Mucosa of gallbladder (tissue), 1 donor: ENCODE measurements around the gene OR4D1. TPM values are rescaled to one million over a fixed set of nuclear protein-coding genes. Genes with fewer than 3 reads are reported as not detected.

Experiments
- DNase-seq: peaks from one replicate; pipeline ENCODE4 v3.0.0-alpha.2; 2020; ENCODE audit warnings: low spot score
- total RNA-seq: library from RNA; stranded (reverse); gene quantifications from one replicate; pipeline ENCODE4 v1.2.1, GENCODE V29; 2021
- donor health status: DM: no; HTN: no; CAD: no.

OR4D1 gene
- total RNA-seq, 1 donor from 2014 or later = not detected

DNA sequence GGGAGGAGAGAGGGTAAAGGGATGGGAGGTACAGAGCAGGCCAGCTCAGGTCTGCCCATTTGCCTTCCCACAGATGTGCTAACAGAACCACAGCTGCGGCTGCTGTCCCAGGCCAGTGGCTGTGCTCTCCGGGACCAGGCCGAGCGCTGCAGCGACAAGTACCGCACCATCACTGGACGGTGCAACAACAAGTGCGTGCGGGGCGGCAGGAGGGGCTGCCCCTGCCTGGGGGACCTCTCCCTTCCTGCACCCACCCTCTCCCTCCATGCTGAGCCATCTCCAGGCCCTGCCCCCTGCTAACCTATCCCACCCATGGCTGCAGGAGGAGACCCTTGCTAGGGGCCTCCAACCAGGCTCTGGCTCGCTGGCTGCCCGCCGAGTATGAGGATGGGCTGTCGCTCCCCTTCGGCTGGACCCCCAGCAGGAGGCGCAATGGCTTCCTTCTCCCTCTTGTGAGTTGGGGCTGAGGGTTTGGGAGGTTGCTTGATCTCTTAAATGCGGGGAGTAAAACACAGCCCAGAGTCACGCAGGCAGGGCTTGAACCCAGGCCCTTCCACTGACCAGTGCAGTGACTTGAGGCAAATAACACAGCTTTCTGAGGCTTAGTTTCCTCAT lies 45.6 kb downstream of the OR4D1 start:
- no peak for DNase-seq

DNA sequence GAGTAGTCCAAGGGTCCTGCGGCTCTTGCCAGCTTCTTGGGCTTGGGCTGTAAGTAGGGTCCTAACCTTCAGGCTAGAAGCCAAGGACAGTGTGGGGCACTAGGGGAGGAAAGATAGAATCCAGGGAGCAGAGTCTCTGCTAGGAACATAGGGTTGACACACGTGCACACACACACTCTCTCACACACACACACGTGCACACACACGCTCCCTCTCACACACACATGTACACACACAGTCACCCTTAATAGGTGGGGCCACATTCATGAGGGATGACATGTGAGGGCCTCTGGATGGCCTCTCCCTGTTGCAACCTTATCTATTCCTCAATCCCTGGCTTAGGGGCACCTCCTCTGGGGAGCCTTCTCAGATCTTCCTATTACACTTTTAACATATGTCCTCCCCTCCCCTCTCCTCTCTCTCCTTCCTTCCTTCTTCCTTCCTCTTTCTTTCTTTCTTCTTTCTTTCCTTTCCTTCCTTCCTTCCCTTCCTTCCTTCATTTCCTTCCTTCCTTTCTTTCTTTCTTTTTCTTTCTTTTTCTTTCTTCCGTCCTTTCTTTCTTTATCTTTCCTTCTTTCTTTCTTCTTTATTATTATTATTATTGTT lies 47.4 kb downstream of the OR4D1 start:
- no peak for DNase-seq

DNA sequence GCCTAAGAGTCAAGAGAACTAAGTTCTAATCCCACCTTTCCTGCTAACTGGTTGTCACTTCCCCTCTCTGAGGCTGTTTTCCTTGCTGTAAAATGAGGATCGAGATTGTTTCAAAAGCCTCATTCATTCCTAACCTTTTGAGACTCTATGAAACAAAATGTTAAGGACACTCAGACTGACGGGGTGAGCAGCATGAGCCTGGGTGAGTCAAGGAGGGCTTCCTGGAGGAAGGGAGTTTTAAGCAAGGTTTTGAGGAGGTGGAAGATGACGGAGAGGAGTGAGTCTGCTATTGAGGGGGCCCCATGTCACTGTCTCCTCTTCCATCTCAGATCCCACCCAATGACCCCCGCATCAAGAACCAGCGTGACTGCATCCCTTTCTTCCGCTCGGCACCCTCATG lies 48.4 kb downstream of the OR4D1 start:
- no peak for DNase-seq

- peak; percentile 40 for DNase-seq
Observed at GRCh38 chr17:58200024-58200633, 51.9 kb downstream of the OR4D1 start.

GRCh38 chr17:58202859-58203258 lies 54.7 kb downstream of the OR4D1 start:
- DNase-seq = no peak

GRCh38 chr17:58204796-58205195 lies 56.6 kb downstream of the OR4D1 start:
- no peak for DNase-seq

DNA sequence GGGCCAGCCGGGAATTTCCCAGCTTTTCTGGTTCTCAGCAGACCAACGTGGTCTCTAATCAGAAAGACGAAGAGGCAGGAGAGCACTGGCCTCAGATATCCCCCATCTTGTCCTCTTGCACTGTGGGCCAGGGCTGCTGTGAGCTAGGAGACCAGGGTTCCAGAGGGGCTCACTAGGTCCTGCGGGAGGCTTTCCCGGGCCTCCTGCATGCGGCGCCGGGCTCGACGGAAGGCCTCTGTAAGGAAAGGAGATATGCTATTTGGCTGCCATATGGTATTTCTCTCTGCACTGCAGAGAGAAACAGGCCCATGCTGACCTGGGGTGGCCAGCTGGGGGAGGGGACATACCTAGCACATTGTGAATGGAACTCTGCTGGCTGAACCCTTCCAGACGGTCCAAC lies 57.8 kb downstream of the OR4D1 start:
- DNase-seq = no peak

GRCh38 chr17:58207451-58207850 lies 59.3 kb downstream of the OR4D1 start:
- DNase-seq = no peak

- DNase-seq = no peak
Observed at GRCh38 chr17:58208344-58208743, 60.2 kb downstream of the OR4D1 start.

Other genes with a start within 250 kb of the OR4D1 start
- gene CUEDC1, start 193.0 kb upstream of the OR4D1 start, total RNA-seq = 36.9 TPM
- 64.9 TPM for gene VEZF1, start 160.1 kb upstream of the OR4D1 start, total RNA-seq
- 187 TPM for gene SRSF1, start 141.1 kb upstream of the OR4D1 start, total RNA-seq
- gene DYNLL2, start 65.0 kb upstream of the OR4D1 start, total RNA-seq = 55.7 TPM
- not detected for gene OR4D2, start 18.6 kb downstream of the OR4D1 start, total RNA-seq
- gene EPX, start 44.3 kb downstream of the OR4D1 start, total RNA-seq = not detected
- gene MKS1, start 70.9 kb downstream of the OR4D1 start, total RNA-seq = 16.6 TPM
- not detected for gene LPO, start 90.2 kb downstream of the OR4D1 start, total RNA-seq
- gene MPO, start 132.6 kb downstream of the OR4D1 start, total RNA-seq = 0.06 TPM
- 30.2 TPM for gene TSPOAP1, start 180.4 kb downstream of the OR4D1 start, total RNA-seq
- 72.4 TPM for gene SUPT4H1, start 203.8 kb downstream of the OR4D1 start, total RNA-seq